ENCODE measurements around the gene NSG2. TPM values are rescaled to one million over a fixed set of nuclear protein-coding genes. Genes with fewer than 3 reads are reported as not detected.

NSG2 gene
- polyA plus RNA-seq (2011; rRNA removed) (not detected in 2 replicates), polyA minus RNA-seq (2011; rRNA and poly(A)+ RNA removed) (not detected in 2 replicates)

- Histone ChIP-seq H3K27ac (ENCODE audit: low read depth, low read length) (no peak within 1 kb of the TSS), H3K27me3 (ENCODE audit: control insufficient read depth, insufficient read depth, low read length) (no peaks in the 10 kb centered on the region), H3K4me3 (ENCODE audit: low read depth, low read length) (no peak within 1 kb of the TSS), H3K9me3 (ENCODE audit: control insufficient read depth, insufficient read depth, low read length) (no peaks in the 10 kb centered on the region; the same call in 1 of the 2 replicates)
- TF ChIP-seq, protein P1, sequence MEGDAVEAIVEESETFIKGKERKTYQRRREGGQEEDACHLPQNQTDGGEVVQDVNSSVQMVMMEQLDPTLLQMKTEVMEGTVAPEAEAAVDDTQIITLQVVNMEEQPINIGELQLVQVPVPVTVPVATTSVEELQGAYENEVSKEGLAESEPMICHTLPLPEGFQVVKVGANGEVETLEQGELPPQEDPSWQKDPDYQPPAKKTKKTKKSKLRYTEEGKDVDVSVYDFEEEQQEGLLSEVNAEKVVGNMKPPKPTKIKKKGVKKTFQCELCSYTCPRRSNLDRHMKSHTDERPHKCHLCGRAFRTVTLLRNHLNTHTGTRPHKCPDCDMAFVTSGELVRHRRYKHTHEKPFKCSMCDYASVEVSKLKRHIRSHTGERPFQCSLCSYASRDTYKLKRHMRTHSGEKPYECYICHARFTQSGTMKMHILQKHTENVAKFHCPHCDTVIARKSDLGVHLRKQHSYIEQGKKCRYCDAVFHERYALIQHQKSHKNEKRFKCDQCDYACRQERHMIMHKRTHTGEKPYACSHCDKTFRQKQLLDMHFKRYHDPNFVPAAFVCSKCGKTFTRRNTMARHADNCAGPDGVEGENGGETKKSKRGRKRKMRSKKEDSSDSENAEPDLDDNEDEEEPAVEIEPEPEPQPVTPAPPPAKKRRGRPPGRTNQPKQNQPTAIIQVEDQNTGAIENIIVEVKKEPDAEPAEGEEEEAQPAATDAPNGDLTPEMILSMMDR (IDR thresholded peaks at IDR 0.05; ENCODE audit: low read depth, low read length), result peak; percentile 62
- ChIA-PET CTCF (interaction anchor here (0.6 to 3.8 kb wide), 10 partner anchors 9 to 357 kb away, joined by 3 to 56 read pairs (median 3); no protein-coding TSS in a partner anchor), POLR2A (no interaction called here)
- DNase-seq (ENCODE audit: low read depth, low spot score), result peak; percentile 56
Observed at GRCh38 chr5:174045470-174046025, at the start of gene NSG2. TSS of gene NSG2 (plus strand) at chr5:174045706. CDS start at chr5:174046756, 1,050 bp downstream.

GRCh38 chr5:173997331-173997730 is 48.2 kb upstream of the NSG2 start:
- no peaks in the 10 kb centered on the region for H3K27me3 ChIP-seq (ENCODE audit: control insufficient read depth, insufficient read depth, low read length)
- ChIA-PET CTCF (interaction anchor here (1.5 kb wide), 1 partner anchor 320 kb away, joined by 3 read pairs; no protein-coding TSS in a partner anchor), POLR2A (no interaction called here)

DNA sequence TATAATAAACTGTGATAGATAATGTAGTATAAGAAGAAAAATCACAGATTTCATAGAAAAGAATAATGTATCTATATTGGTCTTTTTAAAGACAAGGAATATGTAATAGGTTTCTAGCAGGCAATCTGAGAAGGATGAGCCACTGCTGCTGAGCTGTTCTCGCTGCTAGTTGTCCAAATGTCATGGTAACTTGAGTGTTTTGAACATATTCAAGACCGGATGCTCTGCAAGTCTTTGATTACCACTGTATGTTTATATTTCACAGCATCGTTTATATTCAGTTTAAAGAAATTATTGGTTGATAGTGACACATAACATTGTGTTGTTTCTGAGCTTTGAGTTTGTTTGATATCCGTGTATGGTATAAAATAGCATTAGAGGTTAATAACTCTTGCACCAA is 47.0 kb upstream of the NSG2 start:
- Histone ChIP-seq H3K27ac (ENCODE audit: low read depth, low read length) (no peak overlapping the region), H3K4me3 (ENCODE audit: low read depth, low read length) (no peak overlapping the region), H3K27me3 (ENCODE audit: control insufficient read depth, insufficient read depth, low read length) (no peaks in the 10 kb centered on the region), H3K9me3 (ENCODE audit: control insufficient read depth, insufficient read depth, low read length) (no peaks in the 10 kb centered on the region)
- no peak for DNase-seq (ENCODE audit: low read depth, low spot score)
- POLR2A ChIA-PET, result no interaction called here
- CTCF ChIA-PET, result interaction anchor here (0.6 to 1.5 kb wide), 4 partner anchors 14 to 321 kb away, joined by 3 to 4 read pairs (median 3); no protein-coding TSS in a partner anchor
- TF ChIP-seq, protein P1 (IDR thresholded peaks at IDR 0.05; ENCODE audit: low read depth, low read length), result no peak

More at GRCh38 chr5:173997331-173997730, 48.2 kb upstream of the NSG2 start:
- no peak for DNase-seq (ENCODE audit: low read depth, low spot score)
- Histone ChIP-seq H3K9me3 (ENCODE audit: control insufficient read depth, insufficient read depth, low read length) (no peaks in the 10 kb centered on the region), H3K4me3 (ENCODE audit: low read depth, low read length) (no peak overlapping the region), H3K27ac (ENCODE audit: low read depth, low read length) (no peak overlapping the region)
- TF ChIP-seq, protein P1 (IDR thresholded peaks at IDR 0.05; ENCODE audit: low read depth, low read length), result no peak

- TF ChIP-seq, protein P1 (IDR thresholded peaks at IDR 0.05; ENCODE audit: low read depth, low read length), result no peak
- H3K4me3 ChIP-seq (ENCODE audit: low read depth, low read length), result no peak overlapping the region
- no peak overlapping the region for H3K27ac ChIP-seq (ENCODE audit: low read depth, low read length)
- no peak for DNase-seq (ENCODE audit: low read depth, low spot score)
- CTCF ChIA-PET, result interaction anchor here (1.3 kb wide), 1 partner anchor 319 kb away, joined by 4 read pairs; no protein-coding TSS in a partner anchor
- H3K9me3 ChIP-seq (ENCODE audit: control insufficient read depth, insufficient read depth, low read length), result no peaks in the 10 kb centered on the region
- POLR2A ChIA-PET, result no interaction called here
- H3K27me3 ChIP-seq (ENCODE audit: control insufficient read depth, insufficient read depth, low read length), result no peaks in the 10 kb centered on the region
Observed at GRCh38 chr5:174000076-174000475, 45.4 kb upstream of the NSG2 start.

DNA sequence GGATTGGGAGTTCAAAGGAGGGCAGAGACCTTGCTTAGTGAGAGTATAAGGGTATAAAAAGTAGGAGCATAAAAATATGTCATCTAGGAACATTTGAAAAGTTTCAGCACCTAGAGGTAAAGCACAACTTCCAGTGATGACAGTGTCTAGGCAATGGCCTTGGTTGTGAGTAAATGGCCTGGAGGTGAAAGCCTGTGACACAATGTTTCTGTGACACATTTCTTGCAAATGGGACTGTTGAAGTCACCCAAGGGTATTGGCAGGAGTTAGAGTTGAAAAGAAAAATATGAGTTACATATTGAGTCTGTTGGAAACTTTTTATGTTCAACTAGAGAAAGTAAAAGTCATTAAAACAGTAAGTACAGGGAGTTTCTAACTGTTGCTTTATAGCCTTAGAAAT is 41.7 kb upstream of the NSG2 start:
- ChIA-PET POLR2A (no interaction called here), CTCF (interaction anchor here (1.1 kb wide), 1 partner anchor 313 kb away, joined by 4 read pairs; no protein-coding TSS in a partner anchor)
- Histone ChIP-seq H3K27me3 (ENCODE audit: control insufficient read depth, insufficient read depth, low read length) (no peaks in the 10 kb centered on the region), H3K9me3 (ENCODE audit: control insufficient read depth, insufficient read depth, low read length) (no peaks in the 10 kb centered on the region), H3K4me3 (ENCODE audit: low read depth, low read length) (no peak overlapping the region), H3K27ac (ENCODE audit: low read depth, low read length) (no peak overlapping the region)
- TF ChIP-seq, protein P1 (IDR thresholded peaks at IDR 0.05; ENCODE audit: low read depth, low read length), result no peak
- DNase-seq (ENCODE audit: low read depth, low spot score), result no peak

Measured in AG04450 (cell line).